T-helper 22 cell (primary cell): ENCODE results near the gene FAM210A.
"Not testable (repeated sequence)": the region's sequence is repeated elsewhere in the genome, so short reads cannot be mapped to it uniquely, and the experiment has no call there.

Experiments used
- DNase-seq: peaks from one replicate; pipeline ENCODE4 v3.0.0-alpha.2; 2020; ENCODE audit warnings: low read depth

The FAM210A gene, protein sequence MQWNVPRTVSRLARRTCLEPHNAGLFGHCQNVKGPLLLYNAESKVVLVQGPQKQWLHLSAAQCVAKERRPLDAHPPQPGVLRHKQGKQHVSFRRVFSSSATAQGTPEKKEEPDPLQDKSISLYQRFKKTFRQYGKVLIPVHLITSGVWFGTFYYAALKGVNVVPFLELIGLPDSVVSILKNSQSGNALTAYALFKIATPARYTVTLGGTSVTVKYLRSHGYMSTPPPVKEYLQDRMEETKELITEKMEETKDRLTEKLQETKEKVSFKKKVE

DNA sequence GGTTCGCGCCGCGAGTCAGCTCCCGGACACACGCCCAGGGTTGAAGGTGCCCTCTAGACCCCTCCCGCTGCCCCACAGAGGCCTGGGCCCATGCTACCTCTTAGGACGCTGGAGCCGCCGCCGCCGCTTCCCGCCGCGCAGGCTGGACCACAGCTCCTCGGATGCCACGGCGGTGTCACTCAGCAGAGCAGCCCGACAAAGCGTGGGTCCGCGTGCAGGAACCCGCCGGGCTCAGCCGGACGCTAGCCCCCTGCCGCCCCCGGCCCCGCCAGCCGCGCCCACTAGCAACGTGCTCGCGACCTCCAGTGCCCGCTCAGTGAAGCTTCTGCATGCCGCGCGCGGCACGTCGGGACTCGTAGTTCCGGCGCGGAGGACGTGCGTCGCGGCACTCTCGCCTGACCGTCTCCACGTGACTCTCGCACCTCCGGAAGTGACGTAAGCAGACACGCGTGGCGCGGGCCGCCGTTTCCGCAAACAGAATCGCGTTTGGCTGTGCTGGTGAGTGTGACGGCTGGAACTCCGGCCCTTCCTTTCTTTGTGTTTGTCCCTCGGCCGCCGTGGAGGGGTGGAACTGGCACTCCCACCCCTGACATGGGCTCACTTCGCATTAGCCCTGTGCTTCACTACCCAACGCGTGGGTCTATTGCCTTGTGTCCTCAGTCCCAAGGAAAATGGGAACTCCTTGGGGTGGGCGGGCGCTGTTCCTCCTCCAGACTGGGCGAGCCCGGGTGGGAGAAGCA is at the start of gene FAM210A, which contains the start of gene RNMT:
TSS of gene FAM210A (minus strand) at position 327 of the 740 bp plus-strand sequence. CDS start 44,481 bp downstream, outside the sequence.
TSS of gene RNMT (plus strand) at position 442 of the 740 bp plus-strand sequence. CDS start 4,845 bp downstream, outside the sequence.
- peak; percentile 91 for DNase-seq

DNA sequence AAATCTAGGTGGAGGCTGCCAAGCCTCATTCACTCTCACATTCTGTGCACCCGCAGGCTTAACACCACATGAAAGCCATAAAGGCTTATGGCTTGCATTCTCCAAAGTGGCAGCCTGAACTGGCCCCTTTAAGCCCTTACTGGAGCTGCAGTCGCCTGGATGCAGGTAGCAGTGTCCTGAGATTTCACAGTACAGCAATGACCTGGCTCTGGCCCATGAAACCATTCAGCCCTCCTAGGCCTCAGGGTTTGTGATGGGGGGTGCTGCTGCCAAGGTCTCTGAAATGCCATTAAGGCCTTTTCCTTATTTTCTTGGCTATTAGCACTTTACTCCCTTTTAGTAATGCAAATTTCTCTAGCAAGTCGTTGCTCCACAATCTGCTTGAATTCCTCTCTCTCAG is 48.7 kb upstream of the FAM210A start:
- DNase-seq = no peak

DNA sequence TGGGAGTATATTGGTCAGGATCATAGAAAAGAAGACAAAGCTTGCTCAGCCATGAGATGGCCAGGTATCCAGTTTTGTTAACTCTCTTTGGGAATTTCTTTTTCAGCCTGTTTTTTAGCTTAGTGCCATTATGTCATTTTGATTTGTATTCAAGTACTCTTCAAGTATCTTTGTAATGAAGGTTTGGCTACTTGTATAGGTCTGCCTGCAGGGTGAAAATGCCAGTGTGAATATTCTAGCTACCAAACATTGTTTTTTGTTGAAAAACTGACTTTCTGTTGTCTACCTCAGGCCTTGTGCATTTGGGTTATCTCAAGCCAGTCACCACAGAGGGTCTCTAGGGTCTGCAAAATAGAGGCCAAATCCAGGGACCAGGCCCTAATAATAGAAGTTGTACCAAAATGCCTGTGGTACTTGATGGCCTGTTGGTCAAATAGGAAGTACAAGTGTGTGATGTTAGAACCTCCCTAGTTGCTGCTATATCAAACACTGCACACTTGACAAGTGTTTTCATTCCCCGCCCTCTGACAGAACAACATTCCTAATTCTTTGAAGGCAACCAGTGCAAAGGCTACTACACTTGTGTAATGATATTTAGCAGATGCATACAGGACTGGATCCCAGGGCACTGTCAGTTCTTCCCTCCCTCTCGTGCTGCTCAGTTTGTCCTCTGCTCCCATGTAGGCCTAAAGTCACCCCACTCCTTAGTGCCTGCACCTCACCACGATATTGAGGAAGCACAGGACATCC is 36.5 kb upstream of the FAM210A start:
- DNase-seq = no peak

DNA sequence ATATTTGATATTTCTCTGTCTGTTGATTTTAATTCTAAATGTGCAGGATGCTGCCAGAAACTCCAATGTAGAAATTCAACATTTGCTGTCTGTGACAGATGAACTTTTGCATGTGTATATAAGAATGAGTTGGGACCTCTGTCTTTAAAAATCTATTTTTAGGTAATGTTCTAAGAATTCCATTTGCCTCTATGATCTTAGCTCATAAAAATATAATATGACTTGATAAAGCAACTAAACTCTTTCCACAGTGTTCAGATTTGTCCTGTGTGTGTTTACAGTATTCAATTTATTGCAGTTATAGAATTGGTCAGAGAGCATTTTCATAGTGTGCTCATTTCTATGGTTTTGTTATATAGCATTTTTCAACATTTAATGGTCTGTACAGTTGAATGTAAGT is 33.7 kb upstream of the FAM210A start:
- no peak for DNase-seq

DNA sequence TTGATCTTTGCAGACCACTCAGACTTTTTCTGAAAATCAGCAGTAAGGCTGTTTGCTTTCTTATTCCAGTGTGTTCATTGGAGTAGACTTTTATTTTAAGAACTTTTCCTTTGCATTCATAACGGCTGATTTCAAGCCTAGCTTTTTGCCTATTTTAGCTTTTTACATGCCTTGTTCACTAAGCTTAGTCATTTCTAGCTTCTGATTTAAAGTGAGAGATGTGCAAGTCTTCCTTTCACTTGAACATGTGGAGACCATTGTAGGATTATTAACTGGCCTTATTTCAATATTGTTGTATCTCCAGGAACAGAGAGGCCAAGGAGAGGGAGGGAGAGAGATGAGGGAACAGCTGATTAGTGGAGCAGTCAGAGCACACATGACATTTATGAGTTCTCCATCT is 32.3 kb upstream of the FAM210A start:
- no peak for DNase-seq

DNA sequence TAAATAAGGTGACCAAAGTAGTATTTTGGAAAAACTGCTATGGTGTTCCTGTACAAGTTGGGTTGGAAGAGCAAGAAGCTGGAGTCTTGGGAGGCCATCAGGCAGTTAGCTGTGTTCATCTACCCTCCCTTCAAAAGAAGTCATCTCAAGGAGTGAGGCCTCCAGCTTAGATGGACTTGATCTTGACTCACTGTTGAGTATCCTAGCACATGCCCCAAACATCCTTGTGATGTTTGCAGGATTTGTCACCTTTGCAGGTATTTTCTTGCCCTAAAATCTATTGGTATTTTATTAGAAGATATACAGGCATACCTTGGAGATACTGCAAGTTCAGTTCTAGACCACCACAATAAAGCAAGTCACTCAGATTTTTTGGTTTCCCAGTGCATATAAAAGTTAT is 30.3 kb upstream of the FAM210A start:
- no peak for DNase-seq

DNA sequence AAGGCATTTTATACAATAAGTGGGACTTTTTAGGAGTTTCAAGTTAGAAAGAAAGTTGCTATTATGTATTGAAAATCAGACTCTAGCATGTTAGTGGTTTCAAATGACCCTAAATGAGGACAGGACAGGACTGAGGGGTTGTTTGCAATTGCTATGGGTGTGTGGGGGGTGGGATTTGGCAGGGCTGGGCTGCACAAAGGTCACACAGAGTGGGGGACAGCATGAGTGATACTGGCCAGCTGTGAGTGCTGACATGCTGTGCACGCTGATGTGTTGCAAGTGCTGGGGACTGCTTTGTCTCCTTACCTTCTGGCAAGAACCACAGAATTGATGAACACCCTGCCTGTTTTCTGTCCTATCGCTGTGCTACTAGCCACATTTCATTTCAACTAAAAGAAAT is 29.9 kb upstream of the FAM210A start:
- no peak for DNase-seq

DNA sequence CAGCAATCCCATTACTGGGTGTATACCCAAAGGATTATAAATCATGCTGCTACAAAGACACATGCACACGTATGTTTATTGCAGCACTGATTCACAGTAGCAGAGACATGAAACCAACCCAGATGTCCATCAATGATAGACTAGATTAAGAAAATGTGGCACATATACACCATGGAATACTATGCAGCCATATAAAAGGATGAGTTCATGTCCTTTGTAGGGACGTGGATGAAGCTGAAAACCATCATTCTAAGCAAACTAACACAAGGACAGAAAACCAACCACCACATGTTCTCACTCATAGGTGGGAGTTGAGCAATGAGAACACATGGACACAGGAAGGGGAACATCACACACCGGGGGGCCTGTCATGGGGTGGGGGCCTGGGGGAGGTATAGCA is 25.2 kb upstream of the FAM210A start:
- DNase-seq = not testable (repeated sequence)

DNA sequence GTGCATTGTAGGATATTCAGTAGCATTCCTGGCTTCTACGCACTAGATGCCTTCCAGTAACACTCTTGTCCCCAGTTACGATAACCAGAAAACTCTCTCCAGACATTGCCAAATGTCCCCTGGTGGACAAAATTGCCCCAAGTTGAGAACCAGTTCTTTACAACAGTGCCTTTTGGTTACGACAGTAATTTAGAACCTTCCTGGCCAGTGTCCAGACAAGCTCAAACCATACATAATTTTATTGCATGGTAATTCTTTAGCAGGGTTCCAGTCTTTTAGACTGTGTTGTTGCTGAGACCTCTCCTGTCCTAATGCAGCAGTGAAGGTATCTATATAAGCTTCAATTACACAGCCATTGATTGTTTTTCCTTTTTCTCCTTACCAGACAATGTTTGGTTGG is 20.3 kb upstream of the FAM210A start:
- no peak for DNase-seq

DNA sequence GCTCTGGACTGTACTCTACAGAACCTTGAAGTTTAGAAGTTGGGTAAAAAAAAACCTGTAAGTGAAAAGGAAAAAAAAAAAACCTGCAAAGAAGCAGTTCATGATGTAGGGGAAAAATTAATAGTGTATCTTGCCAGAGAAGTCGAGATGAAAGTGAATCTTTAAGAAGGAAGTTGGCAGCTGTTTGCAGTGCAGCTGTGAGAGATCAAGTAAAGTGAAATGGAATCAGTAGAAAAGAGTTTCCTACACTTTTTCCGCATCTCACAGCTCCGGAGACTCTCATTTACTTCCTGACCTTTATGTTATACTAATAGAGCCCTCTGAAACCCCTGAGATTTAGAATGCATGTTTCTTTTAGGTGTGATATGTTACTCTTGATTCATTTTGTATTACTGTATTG is 19.3 kb upstream of the FAM210A start:
- DNase-seq = no peak

DNA sequence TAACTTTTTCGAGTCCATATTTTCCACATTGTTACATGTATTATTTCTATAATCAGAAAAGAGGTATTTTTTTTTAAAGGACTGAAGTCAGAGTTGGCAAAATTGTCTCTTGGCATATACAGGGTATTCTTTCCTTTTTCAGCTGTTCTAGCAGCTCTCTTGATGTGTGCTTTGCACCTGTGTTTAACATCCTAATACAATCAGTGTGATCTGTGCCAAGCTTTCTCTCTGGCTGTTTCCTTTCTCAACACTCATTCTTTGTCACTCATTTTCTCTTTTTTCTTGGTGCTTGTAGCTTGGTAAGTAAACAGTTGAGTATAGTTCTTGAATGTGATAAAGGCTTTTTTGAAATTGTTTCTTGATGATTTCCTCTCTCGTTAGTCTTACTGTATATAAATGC is 9.3 kb upstream of the FAM210A start:
- DNase-seq = no peak

DNA sequence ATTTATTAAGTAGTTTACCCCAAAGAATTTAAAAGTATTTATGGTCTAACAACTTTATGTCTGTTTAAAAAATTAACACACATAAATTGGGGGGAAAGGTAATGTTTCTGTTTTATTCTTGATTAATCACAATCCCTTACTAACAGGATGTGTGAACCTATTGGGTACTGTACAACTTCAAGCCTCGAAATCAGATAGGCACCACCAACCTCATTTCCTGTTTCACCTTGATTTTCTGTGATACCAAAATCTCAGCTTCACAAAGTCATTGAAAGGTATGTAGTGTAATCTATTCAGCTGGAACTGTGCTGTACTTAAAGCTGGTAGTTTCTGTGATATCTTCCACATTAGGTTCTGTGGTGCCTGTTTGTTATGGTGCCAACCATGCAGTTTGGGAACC is 4.1 kb upstream of the FAM210A start:
- DNase-seq = no peak

DNA sequence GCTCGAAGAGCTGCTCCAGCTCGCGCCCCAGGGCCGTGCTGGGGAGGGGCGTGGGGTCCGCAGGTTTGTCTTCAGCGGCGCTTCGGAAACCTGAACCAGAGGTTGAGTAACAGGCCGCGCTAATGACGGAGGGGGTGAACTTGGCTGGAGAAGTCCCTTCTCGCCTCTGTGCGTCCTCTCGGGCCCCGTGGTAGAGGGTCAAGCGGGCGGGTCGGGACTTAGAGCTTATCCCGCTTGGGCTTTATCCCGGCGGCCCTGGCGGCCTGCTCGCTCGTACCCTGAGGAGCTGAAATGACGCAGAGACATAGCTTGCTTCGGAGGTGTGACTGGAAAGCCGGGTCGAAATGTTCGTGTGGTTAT is 594 bp upstream of the FAM210A start:
- DNase-seq = no peak

DNA sequence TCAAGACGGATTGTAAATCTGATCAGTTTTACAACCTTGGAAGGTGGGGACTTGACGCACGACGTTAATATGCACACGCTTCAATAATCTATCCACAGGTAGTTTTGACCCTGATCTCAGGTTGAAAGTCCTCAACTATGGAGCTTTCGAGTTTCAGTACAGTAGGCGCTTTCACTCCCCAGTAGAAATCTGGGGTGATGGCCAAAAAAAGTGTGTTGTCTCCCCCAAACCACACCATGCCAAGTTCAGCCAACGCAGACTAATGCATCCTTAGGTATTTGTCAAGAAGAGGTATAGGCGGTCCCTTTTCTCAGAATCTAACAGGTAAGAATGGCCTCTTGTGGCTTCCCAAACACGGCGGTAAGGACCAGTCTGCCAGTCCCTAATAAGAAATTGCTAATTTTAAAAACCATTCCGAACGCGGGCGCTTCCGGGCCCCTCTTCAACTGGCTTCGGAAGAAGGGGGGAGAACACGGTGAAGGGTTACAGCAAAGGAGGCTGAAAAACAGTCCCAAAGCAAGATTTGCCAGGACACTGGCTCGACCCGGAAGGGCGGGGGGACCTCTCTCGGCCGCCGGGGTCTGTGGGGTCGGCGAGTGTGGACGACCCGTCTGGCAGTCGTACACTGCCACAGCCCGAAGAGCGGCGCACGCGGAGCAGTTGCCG is 659 bp downstream of the FAM210A start:
- DNase-seq = no peak

DNA sequence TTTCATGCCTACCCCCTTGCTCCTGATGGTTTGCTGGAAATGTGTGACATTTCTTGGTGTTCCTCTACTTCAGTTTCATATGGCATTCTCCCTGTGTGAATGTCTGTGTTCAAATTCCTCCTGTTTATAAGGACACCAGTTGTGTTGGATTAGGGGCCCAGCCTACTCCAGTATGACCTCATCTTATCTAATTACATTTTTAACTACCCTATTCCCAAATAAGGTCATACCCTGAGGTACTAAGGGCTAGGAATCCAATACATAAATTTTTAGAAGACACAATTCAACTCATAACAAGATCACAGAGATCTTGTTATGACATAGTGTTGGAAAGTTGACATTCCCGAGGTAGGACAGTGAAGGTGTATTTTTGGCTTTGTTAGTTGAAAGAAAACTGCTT is 5.5 kb downstream of the FAM210A start:
- DNase-seq = no peak

DNA sequence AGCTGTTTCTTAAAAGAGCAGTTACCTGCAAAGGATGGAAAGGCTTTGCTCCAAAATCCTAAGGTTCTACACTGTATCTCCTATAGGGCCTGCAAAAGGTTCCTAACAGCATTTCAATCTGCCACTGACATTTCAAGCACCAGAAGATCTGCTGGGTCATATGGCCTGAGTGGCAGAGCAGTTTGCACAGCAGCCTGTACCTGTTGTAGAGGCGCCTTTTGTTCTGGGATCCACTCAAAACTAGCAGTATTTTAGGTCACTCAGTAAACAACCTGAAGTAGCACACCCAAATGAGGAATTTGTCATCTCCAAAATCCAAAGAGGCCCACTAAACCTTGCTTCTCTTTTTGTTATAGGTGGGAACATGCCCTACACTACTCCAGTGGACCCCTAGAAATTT is 6.2 kb downstream of the FAM210A start:
- DNase-seq = no peak

DNA sequence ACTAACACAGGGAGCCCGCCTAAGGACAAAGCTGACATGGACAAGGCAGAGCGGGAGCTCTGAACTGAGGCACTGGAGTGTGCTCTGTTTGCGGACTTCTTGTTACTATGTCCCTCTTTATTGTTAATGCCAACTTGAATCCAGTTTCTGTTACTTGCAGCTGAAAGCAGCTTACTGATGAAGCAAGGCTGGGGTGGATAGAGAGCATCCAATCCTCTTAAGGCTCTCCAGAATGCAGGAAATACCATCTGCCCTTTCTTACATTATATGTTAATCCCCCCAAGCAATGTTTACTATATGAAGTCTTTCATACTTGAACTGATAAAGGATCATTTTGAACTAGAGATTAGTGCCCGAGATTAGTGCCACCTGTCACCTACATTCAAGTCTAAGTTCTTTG is 9.4 kb downstream of the FAM210A start:
- DNase-seq = no peak

DNA sequence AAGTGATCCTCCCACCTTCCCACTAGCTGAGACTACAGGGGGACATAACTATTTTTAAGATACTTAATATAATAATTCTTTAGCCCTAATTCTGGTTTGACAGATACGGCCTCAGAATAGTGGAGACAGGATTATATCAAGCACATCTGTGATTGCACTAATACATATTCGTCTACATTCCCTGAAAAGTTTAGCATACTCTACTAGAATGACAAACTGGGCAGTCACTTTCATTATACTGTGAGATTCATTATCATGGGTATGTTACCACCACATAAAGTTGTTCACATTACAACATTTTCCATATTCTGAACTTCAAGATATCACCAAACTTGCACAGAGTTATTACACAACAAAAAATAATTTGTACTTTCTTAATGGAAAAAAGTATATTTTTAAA is 11.0 kb downstream of the FAM210A start:
- no peak for DNase-seq

DNA sequence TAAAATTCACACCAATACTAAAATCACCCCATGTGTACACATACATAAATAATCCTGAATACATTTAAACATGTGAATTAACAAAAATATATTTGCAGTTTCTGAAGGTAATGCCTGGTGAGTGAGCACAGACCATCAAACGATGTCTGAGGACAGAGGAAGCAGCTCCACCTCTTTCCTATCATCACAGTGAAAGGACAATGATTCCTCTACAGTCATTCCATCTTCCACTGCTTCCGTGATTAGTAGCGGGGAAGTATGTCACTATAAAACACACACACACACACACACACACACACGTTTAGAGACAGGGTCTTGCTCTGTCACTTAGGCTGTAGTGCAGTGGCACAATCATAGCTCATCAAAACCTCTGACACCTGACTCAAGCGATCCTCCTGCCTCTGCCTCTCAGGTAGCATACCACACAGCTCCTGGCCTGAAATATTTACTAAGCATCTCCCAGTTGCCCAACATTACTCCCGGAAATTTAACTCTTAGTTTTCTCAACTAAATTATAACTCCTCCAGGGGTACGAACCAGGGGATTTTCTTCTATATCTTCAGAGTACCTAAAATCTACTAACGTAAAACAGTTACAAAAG is 12.8 kb downstream of the FAM210A start:
- DNase-seq = no peak

DNA sequence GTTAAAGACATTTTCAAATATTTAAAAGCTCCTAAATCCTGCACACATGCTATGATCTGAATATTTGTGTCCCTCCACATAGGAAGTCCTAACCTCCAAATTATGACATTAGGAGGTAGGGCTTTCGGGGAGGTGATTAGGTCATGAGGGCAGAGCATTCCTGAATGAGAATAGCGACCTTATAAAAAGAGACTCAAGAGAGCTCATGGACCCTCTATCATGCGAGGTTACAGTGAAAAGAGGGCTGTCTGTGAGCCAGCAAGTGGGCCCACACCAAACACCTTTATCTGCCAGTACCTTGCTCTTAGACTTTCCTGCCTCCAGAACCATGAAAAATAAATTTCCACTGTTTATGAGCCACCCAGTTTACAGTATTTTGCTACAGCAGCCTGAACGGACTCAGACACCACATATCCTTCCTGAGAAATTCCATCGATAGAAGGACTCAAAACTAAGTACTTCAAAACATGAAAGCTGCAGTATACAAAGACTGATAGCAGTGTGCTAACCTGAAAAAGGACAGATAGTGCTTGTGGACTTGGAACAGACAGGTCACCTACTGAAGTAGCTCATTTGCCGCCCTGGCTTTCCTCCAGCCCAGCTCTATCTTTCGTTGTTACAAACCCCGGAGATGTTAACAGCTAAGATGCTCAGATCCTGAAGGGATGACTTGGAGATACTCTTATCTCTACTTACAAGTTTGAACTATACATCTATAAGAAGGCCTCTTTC is 13.8 kb downstream of the FAM210A start:
- no peak for DNase-seq

DNA sequence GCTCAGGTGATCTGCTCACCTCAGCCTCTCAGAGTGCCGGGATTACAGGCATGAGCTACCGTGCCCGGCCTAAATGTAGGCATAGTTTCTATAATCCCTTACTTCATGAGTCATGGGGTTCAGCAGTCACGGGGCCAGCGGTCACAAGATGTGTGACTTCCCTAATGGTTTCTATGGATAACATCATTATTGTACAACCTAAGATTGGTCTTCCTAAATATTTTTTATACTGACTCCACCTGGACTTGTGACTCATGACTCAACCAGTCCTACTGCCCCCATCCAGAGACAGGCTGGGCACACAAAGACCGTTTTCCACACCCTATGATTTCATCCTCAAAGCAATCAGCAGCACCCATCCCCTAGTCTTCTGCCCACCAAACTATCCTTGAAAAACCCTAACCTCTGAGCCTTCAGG is 15.9 kb downstream of the FAM210A start:
- DNase-seq = no peak
